IPS-NIHi7 (cell line): ENCODE results near the gene CHD2.
"Not testable (repeated sequence)": the region's sequence is repeated elsewhere in the genome, so short reads cannot be mapped to it uniquely, and the experiment has no call there.

ENCODE experiments used
- DNase-seq: peaks from one replicate; pipeline ENCODE4 v3.0.0; 2012; ENCODE audit warnings: mixed read lengths; ENCODE audit errors: extremely low spot score

The CHD2 gene

GRCh38 chr15:93048759-93049161, 148.6 kb downstream of the CHD2 start:
- no peak for DNase-seq

- no peak for DNase-seq
These were observed 149.1 kb downstream of the CHD2 start for GRCh38 chr15:93049233-93049632.

DNA sequence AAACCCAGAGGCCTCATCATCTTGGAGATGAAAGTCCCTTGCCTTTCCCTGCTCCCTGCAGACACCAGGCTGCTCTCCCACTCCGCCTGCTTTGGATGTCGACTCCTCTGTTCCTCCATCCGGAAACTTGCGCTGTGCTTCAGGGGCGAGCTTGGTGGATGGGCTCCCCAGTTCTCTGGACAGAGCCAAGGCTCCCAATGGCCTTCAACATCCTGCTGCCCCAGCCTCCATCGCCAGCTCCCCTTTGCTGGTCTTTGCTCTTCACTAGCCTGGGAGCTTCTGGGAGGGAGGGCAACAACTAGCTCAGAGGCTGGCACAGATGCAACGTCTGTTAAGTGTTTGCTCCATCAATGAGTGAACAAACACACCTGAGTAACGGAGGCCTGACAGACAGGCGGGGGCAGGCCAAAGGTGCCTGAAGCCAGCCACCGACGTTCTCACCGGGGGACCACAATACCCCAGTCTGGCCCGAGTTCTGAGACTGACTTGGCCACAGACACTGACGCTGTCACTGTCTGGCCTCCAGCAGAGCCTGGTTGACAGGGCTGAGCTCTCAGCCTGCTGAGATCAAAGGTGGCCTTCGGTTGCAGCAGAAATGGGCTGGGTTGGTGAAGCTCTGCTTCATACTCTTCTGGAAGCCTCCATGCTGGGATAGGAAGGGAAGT, 149.9 kb downstream of the CHD2 start:
- DNase-seq = no peak

- no peak for DNase-seq
These were observed 150.5 kb downstream of the CHD2 start for GRCh38 chr15:93050648-93051047.

- no peak for DNase-seq
These were observed 151.3 kb downstream of the CHD2 start for GRCh38 chr15:93051236-93052089.

- no peak for DNase-seq
These were observed 152.2 kb downstream of the CHD2 start for GRCh38 chr15:93052090-93052879.

DNA sequence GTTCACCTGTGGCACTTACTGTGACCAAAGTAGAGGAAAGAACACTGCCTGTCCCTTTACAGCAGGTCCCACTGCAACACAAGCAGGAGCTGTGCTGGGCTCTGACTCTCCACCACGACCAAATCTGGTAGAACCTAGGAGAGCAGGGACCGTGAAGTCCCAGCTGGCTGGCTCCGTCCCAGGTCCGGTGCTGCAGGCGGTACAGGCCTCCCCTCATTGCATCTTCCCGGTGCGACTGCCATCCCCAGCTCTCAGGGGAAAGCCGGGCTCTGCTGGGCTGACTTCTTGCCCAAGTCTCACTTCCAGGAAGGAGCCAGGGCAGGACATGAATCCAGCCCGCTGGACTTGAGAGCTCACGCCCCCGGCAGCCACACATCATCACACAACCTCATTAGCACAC, 155.1 kb downstream of the CHD2 start:
- no peak for DNase-seq

- DNase-seq = no peak
These were observed 156.7 kb downstream of the CHD2 start for GRCh38 chr15:93056836-93057235.

DNA sequence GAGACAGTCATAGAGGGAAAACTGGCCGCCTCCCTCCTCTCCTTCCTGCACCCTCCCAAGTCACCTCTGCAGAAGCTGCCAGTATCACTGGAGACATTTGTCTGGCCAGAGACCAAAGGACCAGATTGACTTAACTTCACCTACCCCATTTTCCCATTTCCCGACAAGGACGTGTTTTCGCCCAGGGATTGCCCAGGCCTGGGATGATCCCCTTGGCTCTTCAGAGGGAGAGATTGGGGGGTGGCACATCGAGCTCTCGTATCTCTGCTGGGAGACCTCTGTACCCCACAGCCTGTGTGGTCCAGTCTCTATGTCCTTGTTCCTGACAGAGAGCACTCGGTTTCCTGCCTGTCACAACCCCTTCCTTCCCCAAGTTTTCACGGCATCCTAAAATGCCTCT, 157.5 kb downstream of the CHD2 start:
- no peak for DNase-seq

DNA sequence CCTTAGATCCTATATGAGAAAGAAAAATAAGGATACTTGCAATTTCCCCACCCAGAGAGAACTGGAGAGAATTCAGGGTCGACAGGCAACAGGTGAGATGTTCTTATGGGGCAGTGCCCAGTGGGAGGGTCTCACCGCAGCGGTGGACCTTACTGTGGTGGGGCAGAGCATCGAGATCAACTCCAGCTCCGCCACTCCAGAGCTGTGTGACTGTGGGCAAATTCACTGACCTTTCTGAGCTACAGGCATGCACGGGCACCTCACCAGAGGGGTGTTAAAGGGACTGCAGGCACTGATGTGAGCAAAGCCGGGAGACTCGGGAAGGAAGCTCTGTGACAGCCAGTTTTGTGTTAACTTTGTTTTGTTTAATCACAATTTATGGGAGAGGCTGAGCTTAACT, 158.0 kb downstream of the CHD2 start:
- DNase-seq = no peak

- DNase-seq = no peak
These were observed 158.8 kb downstream of the CHD2 start for GRCh38 chr15:93058904-93059427.

DNA sequence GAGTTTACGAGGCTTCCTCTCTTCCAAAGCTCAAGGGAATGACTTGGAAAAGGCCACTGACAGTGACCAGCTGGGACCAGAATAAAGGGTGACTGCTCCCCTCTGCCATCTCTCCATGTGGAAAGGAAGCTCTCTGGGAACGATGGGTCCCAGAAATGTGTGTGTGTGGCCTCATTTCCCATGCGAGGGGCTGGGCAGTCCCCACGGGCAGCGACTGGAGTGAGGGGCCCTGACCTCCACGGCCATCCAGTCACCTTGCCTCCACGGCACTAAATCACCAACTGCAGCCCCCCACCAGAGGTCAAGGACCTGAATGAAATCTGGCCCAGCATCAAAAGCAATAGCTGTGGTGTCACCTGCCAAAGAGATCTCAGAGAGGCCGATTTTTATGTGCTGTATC, 159.3 kb downstream of the CHD2 start:
- no peak for DNase-seq

DNA sequence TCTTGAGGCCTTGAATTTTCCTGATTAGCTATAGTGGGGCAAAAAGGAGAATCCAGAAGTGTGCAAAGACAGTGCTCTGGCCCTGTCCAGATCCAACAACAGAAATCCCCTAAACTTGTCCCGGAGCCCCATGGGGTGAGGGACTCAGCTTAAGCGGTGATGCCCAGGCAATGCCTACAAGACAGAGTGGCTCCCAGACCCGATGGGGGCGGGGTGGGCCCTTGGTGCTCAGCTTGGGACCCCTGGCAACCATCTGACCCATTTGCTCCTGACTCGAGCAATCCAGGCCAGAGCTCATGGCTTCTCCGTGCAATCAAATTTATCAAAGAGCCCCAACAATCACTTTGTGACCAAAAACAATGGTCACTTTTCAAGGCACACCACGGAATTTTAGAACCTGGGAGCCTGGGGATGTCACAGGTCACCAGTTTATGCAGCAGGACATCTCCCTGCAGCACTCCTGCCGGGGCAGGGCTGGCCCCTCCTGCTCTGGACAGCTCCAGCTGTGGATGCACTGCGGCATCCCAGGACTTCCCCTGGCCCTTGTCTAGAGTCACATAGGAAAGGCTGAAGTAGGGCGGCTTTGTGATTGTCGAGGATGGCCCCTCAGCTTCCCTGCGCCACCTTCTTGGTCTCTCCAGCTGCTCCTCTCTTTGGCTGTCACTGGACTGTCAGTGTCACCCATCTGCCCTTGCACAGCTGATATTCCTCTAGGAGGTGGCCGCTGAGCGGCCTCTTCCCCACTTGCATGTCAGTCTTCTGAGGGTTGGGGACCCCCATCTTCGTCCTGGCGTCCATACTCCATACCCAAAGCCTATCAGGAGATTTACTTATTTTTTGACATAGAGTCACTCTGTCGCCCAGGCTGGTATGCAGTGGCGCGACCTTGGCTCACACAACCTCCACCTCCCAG, 160.5 kb downstream of the CHD2 start:
- DNase-seq = no peak

DNA sequence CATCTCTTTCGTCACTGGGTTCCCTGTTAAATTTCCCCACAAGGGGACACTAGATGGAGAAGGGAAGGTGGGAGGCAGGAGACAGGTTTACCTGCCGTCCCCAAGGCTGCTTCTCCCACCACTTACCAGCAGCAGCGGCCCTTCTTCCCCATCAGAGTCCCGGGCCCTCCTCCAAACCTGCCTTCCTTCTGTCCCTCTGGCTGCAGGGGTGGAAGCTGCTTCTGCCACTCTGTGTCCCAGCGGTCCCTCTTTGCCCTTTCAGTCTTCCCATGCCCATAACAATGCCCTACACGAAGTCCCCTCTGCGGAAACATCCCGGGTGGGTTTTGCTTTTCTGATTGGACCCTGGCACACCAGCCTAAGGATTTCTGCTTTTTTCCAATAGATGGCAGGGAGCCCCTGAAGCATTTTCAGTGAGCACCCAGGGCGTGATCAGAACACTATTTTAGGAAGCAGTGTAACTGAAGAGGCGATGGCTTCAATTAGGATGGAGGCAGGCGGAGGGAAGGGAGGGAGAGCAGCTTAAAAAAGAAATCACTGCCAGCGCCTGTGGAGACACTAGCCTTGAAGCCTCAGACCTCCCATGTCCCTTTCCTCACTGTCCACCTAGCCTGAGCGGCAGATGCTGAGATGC, 162.6 kb downstream of the CHD2 start:
- DNase-seq = not testable (repeated sequence)

DNA sequence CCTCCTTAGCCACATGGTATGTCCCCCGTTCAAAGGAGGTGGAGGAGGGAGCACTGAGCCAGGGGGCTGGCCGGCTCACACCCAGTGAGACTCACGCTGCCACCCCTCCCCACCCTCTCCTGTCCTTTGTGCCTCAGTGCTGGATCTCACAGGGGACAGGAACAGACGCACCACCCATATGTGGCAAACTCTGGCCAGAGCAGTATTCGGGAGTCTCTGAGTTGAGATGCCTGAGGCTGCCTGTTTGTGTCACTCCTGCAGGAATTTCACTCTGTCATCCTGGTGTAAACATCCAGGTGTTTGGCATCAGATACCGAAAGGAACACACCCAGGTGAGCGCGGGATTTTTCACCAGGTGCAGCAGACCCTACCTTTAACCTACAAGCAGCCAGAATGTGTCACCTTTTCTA, 163.1 kb downstream of the CHD2 start:
- no peak for DNase-seq

DNA sequence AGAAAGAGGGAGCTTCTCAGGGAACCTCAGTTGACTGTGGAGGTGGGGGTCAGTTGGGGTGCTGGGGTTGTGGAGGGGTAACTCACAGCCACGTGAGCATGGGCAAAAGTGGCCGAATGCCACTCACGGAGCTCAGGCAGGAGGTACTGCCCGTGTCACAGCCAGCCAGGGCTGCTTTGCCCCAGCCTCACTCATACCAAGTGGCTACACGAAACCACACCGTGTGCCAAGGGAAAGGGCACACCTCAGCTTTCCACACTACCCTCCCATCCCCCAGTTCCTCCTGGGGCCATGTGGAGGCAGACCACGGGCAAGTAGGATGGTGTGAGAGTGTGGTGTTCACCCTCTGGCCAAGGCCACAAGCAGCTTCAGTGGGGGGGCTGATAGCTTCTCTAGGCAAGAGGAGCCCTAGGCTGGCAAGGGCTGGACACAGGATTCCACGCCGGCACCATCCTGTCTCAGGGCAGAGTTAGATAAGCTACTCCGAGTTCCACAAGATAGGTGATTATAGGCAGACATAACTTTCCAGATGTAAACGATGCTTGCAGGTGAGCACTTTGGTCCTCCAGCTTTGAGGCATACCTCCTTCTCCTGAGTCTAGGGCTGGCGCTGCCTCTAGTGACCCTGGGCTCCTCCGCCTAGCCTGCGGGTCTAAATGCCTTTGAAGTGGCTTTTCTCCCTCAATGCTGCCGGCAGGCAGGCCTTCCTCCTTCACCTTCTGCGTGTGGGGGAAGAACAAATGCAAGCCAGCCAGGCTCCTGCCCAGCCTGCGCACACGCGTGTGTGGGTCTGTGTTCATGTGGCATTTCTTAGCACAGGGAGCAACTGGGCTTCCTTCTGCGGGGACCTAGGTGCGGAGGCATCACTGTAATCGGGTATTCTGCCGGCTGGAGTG, 163.9 kb downstream of the CHD2 start:
- DNase-seq = no peak

GRCh38 chr15:93065641-93066045, 165.5 kb downstream of the CHD2 start:
- DNase-seq = no peak

DNA sequence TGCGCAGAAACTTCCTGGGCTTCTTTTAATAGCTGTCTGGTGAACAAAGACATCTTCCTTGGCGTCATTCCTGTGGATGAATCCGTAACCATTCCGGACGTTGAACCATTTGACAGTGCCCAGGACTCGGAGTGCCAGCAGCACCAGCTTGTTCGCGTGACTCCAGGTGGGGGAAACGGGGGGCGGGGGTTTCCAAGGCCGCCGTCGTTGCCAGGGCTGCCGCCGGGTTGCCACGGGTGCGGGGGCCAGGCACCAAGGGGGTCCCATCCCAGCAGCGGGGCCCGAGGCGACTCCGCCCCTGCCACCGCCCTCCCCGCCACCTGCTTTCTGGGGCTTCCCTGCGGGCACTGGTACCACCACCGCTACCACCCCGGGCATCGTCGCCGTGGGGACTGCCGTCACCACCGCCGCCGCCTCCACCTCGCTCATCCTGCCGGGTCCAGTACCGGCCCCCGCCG, 166.1 kb downstream of the CHD2 start:
- DNase-seq = no peak

GRCh38 chr15:93066834-93067648, 166.9 kb downstream of the CHD2 start:
- DNase-seq = no peak
